A549 (cell line): ENCODE measurements around the gene B4GALT2.

Experiments used
- EP300 ChIP-seq, 2 experiments: fragments of >200 bp; sonication (Bioruptor Twin); formaldehyde crosslinking; IDR thresholded peaks; 2 replicates in 1 of 2; 3 replicates in 1 of 2; pipeline ENCODE4 v1.6.1; 2016 to 2017
- MYC ChIP-seq: IDR thresholded peaks from 2 replicates; pipeline ENCODE4 v1.6.1; 2012; ENCODE audit warnings: mild to moderate bottlenecking, inconsistent platforms, low read length, improper control_type of control experiment, borderline replicate concordance
- TF ChIP-seq, protein P1 (sequence below): fragments of >200 bp; sonication (Bioruptor Twin); formaldehyde crosslinking; IDR thresholded peaks from 3 replicates; pipeline ENCODE4 v1.5.1; 2016
- TF ChIP-seq, protein P2 (sequence below): fragments of 200-600 bp; sonication (generic); IDR thresholded peaks from 2 replicates; pipeline ENCODE4 v1.6.1; 2016; ENCODE audit warnings: antibody characterized with exemption, mild to moderate bottlenecking, moderate library complexity

DNA sequence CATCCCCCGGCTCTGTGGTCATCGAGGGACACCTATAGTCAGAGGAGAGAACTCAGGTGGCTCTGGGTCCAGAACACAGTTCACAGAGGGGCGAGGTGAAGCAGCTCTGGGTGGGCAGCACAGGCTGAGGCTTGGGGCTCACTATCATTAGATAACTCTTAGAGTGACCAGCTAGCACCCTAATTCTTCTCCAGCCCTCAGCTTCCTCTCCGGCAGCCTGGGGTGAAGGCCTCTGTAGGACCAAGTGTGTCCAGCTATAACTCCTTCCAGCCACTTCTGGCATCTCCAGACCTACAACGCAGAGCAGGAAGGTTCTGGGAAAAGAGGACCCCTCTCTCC, 44.1 kb upstream of the B4GALT2 start:
- TF ChIP-seq EP300 (IDR thresholded peaks at IDR 0.05), result no peak
- no peak for TF ChIP-seq MYC
- TF ChIP-seq, protein P1, sequence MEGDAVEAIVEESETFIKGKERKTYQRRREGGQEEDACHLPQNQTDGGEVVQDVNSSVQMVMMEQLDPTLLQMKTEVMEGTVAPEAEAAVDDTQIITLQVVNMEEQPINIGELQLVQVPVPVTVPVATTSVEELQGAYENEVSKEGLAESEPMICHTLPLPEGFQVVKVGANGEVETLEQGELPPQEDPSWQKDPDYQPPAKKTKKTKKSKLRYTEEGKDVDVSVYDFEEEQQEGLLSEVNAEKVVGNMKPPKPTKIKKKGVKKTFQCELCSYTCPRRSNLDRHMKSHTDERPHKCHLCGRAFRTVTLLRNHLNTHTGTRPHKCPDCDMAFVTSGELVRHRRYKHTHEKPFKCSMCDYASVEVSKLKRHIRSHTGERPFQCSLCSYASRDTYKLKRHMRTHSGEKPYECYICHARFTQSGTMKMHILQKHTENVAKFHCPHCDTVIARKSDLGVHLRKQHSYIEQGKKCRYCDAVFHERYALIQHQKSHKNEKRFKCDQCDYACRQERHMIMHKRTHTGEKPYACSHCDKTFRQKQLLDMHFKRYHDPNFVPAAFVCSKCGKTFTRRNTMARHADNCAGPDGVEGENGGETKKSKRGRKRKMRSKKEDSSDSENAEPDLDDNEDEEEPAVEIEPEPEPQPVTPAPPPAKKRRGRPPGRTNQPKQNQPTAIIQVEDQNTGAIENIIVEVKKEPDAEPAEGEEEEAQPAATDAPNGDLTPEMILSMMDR, result no peak
- TF ChIP-seq, protein P2, sequence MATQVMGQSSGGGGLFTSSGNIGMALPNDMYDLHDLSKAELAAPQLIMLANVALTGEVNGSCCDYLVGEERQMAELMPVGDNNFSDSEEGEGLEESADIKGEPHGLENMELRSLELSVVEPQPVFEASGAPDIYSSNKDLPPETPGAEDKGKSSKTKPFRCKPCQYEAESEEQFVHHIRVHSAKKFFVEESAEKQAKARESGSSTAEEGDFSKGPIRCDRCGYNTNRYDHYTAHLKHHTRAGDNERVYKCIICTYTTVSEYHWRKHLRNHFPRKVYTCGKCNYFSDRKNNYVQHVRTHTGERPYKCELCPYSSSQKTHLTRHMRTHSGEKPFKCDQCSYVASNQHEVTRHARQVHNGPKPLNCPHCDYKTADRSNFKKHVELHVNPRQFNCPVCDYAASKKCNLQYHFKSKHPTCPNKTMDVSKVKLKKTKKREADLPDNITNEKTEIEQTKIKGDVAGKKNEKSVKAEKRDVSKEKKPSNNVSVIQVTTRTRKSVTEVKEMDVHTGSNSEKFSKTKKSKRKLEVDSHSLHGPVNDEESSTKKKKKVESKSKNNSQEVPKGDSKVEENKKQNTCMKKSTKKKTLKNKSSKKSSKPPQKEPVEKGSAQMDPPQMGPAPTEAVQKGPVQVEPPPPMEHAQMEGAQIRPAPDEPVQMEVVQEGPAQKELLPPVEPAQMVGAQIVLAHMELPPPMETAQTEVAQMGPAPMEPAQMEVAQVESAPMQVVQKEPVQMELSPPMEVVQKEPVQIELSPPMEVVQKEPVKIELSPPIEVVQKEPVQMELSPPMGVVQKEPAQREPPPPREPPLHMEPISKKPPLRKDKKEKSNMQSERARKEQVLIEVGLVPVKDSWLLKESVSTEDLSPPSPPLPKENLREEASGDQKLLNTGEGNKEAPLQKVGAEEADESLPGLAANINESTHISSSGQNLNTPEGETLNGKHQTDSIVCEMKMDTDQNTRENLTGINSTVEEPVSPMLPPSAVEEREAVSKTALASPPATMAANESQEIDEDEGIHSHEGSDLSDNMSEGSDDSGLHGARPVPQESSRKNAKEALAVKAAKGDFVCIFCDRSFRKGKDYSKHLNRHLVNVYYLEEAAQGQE, result no peak
